Activated CD8-positive, alpha-beta memory T cell treated with anti-CD3 and anti-CD28 coated beads for 1 hour (primary cell): Measurements from ENCODE around the gene FAR2.

Experiments
- DNase-seq, 2 donors: peaks; one replicate each; pipeline ENCODE4 v3.0.0-alpha.2; 2020; ENCODE audit warnings: low read depth in 1 of 2; ENCODE audit errors: extremely low read depth in 1 of 2

The FAR2 gene

DNA sequence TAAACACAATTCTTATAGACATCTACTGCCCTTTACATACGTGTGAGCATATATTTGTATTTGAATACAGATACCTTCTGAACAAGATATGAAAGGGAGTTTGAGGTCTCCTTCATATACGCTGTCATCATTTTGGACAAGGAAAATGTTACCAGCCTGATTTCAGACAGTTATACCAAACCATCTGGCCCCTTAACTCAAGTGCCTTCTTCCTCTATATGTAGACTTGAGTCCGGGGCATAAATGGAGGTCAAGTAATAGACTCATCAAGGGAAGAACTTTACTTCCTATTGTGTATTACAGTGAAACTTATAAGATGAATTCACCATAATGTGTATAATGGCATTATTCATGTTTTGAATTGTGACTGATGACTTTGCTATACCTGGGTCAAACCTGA lies 52.2 kb downstream of the FAR2 start:
- DNase-seq: no peak

DNA sequence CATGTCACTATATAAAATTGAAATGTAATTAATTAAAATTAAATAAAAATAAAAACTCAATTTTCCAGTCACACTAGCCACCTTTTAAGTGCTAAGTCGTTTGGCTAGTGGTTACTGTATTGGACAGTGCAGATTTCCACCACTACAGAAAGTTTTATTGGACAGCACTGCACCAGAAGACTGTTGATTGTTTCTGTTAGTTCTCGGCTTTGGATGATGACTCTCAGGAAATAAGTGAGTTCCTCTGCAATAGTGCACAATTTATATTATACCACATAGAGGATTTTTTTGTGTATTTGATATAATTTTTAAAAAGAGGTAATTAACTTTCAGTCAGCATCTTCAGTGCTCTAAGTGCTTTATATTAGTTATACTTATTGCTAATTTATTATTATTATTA lies 52.7 kb downstream of the FAR2 start:
- DNase-seq: no peak

DNA sequence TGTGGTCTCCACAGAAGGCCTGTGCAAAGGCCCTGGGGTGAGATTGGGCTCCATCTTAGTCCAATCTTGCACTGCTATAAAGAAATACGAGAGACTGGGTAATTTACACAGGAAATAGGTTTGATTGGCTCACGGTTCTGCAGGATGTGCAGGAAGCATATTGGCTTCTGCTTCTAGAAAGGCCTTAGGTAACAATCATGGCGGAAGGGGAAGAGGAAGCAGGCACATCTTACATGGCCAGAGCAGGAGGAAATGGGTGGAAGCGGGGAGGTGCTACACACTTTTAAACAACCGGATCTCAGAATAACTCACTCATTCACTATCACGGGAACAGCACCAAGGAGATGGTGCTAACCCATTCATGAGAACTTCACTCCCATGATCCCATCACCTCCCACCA lies 55.4 kb downstream of the FAR2 start:
- DNase-seq: no peak

DNA sequence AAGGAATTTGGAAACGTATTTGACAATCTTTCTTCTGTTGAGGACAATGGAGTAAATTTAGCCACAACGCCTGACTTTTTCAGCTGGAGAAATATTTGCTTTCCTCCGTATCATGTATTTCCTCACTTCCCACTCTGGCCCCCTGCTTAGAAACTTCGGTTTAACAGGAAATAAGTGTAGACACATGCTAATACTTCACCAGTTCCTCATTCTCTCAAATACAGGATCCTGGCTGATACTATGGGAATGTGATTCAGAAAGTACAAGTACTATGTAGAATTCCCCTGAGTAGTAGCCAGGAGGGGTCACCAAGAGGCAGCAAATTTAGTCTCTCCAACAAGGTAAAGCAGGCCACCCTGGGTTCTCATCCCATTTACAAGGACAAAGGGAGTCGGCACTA lies 58.0 kb downstream of the FAR2 start:
- DNase-seq: no peak

DNA sequence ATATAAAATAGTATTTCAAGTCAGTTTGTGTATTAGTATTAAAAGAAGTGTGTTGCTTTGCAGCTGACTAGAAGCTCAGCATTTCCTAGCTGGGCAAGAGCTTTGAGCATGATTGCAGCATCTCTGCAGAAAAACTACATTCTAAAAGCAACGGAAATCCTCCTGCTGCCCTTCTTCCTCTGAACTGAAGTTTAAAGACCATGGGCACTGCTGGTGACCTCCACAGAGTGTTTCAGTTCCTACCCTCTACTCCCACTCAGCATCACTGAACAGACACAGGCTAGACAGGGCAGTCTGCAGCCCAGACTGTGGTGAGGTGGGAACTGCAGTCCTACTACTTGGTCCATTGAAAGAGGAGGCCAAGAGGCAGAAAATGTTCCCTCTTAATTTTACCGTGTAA lies 59.0 kb downstream of the FAR2 start:
- no peak for DNase-seq

DNA sequence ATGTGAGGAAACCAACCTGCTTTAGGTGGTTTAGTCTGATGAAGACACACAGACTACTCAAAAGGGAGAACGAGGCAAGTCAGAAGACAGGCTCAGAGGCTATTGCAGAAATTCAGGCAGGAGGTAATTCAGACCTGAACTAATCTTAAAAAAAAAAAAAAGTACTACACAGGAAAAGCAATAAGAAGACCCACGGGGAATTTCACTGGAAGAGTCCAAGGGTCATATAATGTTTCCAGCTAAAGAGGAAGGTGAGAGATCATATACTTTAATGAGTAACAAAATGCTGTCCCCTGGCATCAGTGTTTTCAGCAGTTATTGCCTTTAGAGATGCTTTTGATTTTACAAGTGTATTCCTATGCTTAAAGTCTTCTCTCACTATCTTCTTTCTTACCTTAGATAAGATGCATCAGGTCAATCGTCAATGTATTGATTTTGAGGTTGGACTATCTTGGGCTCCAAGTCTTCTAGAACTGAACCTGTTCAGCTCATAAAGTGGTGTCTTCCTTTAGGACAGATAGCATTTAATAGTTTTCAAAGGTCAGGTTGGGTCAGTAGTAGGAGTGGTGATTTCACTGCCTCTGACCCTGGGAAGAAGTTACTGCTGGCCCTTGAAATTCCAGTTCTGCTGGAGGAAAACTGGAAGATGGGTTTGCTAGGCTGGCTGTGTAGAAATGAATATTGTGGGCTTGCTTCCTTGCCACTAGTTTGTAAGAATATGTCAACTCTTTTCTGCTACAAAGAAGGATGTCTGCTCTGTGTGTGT lies 60.0 kb downstream of the FAR2 start:
- no peak for DNase-seq

DNA sequence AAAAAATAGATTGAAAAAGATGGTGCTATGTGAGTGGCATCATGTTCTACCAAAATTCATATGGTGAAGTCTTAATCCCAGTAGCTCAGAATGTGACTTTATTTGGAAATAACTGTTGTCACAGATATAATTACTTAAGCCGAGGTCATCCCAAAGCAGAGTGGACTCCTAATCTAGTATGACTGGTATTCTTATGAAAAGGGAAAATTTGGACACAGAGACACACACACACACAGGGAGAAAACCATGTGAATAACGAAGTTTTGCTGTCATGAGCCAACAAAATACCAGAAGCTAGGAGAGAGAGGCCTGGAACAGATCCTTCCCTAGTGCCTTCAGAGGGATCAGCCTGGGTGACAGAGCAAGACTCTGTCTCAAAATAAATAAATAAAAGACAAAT lies 62.6 kb downstream of the FAR2 start:
- DNase-seq: no peak

DNA sequence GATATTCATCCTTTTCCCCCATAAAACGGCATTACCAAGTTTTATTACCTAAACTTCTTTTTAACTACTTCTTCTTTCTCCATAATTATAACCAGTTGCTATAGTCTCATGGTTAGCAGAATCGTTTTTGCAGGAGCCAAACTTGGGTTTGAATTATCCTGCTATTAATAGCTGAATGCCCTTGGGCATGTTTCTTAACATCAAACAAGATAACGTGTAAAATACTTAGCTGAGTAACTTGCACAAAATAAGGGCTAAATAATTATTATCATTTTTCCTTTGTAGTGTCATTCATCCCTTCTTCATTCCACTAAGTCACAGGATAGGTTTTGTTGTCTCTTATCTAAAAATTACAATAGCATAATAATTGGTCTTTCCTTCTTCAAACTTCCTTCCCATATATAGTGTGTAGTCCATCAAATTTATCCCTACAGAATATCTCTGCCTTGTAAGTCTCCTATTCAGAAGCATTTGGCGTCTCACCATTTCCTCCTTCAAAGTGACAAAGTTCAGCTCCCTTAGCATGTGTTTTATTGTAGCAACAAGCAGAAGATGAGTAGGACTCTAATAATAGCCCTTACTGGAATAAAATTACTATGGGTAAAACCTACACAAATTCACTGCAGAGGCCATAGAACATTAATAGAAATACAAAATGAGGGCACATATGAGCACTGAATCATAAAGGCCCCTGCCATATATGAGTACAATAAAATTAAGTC lies 63.8 kb downstream of the FAR2 start:
- DNase-seq: no peak

DNA sequence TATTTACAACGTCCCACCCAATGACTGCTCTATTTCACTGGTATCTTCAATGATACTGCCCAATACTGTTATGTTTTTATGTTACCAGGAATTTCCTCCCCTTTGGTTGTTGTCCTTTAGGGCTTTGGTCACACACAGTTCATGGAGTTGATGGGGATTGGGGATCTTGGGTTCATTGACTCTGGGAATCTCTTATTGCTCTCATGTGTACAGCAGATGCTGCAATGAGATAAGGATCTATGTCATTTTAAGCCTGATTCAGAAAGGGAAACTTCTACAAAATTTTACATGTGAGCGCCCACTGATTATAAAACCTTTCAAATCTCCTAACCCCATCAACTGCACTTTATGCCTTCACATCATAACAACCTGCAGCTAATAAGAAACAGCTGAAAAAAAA lies 67.2 kb downstream of the FAR2 start:
- no peak for DNase-seq

DNA sequence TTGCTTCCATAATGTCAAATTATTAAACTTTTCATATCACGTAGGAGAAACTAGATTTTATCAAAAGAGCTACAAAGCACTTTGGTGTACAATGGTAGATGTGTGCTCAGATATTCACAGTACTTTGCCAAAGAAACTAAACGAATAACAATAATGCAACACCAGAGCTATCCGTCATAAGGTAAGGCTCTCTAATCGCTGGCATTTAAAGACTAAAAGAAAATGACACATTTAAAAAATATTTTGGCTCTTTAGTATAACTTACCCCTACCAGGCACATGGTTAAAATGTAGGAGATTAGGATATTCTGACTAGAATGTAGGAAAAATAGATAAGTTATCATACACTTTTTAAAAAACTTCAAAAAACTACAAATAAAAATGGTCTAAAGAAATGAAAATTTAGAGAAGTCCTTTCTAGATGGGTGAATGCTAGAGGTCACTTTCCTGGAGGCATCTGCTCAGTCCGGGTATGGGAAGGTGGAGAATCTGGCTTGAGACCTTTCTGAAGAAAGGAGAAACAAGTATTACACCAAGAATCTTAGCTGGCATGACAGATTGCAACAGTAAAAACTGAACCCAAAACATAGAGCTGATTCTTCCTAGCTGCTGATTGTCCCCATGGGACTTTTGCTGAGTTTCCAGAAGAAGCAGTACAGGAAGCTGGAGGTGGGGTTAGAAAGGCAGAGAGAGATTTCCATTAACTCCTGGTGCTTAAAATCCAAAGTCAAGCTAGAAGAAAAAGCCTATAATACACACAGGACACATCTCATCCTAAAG lies 67.9 kb downstream of the FAR2 start:
- no peak for DNase-seq

DNA sequence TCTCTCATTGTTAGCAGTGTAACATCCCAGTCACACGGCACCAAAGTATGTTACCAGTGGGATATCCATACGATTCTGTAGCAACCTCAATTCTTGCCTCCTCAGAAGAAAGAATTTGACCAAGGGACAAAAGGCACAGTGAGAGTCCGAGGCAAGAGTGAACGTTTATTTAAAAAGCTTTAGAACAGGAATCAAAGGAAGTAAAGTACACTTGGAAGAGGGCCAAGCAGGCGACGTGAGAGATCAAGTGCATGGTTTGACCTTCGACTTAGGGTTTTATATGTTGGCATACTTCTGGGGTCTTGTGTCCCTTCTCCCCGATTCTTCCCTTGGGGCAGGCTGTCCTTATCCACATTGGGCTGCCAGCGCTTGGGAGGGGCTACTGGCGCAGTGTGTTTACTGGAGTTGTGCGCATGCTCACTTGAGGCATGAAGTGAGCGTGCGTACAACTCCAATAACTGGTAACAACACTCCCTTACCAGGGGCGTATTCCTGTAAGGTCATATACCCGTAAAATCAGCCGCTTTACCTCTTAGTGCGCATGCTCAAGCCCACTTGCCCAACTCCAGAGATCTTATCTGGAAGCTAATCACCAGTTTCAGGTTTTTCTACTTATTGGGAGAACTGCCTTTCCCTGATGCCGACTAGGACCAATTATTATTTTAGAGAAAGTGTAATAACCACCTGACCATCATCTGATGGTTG lies 71.7 kb downstream of the FAR2 start:
- no peak for DNase-seq

DNA sequence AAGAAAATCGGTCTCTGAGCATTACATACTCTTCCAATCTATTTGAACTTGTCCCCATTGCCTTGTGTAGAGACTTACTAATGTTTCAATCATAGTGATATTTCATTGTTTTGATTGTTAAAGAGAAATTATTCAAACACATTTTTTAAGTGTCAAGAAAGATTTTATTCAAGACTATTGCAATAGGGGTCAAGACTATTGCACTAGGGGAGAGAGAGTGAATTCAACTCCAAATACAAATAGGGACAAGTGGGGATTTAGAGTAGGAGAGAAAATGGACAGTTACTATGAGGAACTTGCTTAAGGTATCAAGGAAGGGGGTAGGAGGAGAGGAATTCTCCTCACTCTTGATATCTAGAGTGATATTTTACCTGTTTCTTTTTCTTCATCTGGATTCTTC lies 73.1 kb downstream of the FAR2 start:
- no peak for DNase-seq

DNA sequence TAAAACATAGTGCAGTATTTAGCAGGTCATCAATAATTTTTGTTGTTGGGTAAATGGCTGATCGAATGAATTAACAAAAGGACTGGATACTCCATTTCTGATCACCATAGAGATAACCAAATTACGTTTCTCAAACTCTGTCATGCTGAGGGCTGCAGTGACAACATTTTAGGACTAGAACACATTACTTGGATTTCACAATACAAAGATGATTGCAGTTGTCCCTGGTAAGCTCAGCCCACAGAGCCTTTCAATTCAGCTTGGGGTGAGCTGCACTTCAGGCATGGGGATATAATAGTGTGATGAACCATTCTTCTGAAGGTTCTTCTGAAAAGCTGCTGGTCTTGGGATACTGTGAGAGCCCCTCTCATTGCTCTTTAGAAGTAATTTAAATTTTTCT lies 74.3 kb downstream of the FAR2 start:
- no peak for DNase-seq

DNA sequence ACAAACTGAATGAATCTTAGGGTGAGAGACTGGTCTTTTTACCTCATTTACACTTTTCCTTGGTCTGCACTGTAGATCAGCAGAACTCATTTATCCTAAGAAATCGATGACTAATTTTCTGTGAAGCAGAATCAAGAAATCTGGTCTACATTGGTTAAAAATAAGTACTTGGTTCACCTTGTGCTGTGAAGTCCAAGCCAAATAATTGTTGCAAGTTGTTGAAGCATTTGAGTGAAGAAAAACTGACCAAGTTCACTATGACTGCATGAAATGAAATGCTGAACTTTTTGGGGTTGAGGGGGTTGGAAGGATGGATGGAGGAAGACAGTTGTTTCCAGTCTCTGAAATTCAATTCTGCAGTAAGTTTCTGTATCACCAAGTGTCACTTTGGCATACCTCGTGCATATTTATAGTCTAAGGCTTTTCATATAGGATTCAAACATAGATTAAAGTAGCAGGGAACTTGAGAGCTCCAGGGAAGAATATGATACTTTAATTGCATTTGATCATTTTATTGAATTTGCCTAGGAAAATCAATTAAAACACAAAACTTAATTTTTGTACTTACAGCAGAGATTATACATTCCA lies 75.0 kb downstream of the FAR2 start:
- no peak for DNase-seq

DNA sequence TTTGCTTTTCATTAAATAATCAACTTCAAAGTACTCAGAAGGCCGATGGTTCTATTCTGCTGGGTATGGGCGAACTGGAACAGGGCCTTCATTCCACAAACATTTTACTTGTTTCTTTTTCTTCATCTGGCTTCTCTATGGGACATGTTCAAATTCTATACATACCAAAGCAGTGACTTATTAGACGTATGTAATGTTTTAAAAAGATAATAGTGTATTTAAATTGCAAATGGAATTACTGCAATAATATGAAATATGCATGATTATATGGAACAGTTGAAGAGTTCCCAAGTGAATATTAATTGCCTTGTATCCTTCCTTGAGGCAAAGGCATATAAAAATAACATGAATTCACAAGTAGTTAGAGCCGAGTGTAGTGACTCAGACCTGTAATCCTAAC lies 75.5 kb downstream of the FAR2 start:
- no peak for DNase-seq

DNA sequence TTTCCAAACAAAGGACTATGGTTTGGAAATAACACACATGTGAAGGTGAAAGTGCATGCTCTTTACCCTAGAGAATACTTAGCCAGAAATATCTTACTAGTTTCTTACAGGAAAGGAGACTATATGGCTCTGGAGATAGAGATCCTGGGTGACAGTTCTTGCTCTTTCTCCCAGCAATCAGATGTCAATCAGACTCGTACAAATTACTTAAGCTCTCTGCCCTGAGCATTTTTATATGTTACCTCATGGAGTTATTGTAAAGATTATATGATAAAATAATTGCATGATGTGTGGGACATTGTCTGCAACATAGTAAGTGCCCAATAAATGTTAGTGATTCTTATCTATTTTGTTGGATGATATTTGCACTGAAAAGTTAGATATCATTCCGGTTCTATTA lies 76.8 kb downstream of the FAR2 start:
- no peak for DNase-seq

DNA sequence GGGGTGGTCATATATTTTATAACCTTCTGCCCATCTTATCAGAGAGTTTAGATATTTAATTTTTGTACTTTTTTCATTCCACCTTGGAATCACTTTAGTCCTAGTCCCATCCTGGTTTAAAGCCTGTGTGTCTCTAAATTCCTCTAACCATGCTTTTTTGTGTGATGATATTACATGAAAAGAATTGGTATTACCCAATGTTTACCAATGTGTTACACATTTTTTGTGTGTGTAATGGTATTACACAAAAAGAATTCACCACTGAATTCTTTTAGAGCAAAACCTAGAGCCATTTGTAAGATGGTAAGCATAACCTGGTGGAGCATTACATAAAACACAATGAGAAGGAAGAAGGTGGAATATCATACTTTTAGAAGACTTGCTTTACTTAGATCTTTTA lies 77.5 kb downstream of the FAR2 start:
- no peak for DNase-seq

DNA sequence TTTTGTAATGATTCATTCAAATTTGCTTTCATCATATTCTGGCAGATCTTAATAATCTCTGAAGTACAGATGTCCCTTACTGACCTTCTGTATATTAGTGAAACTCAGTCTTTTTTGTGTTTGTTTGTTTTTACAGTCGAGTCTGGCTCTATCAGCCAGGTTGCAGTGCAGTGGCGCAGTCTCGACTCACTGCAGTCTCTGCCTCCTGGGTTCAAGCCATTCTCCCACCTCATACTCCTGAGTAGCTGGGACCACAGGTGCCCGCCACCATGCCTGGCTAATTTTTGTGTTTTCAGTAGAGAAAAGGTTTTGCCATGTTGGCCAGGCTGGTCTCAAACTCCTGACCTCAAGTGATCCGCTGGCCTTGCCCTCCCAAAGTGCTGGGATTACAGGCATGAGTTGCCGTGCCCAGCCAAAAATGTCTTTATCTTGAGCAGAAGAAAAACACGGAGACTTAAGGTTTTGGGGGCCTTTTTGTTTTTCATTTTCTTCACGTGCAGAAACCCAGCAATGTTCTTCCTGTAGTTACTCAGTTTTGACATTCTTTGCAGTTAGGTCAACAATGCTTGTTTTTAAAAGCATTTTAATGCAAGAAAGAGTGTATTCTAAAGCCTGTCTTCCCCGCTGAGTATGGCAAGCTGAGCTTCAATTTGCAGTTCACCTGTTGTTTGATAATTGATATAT lies 79.5 kb downstream of the FAR2 start:
- DNase-seq: no peak

DNA sequence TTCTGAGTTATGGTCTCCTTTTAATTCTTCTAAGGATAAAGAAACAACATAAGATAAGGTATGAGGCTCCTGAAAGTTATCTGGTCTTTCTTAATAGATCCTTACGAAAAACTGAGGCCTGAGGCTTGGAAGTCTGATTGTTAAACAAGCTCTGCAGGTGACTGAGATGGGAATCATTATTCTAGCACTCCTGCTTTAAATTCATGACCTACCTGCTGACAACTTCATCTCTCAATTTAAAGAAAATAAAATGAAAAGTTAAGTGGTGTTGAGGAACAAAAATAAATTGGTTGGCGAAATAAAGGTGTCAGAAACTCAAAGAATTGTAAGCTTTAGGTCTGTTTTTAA lies 80.1 kb downstream of the FAR2 start:
- DNase-seq: no peak

DNA sequence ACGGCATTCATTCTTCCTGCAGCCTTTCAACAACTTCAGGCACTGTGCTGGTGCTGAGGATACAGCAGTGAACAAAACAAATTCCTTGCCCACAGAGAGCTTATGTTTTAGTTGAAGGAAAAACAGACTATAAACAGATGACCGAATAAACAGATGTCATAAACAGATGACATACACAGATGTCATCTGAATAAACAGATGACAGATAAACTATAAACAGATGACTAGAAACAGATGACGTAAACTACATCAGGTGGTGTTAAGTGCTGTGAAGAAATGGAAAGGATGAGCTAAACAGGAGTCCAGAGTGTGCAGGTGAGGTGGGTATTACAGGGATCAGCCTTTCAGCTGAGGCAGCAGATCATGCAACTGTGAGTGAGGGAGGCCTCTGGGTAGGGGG lies 80.9 kb downstream of the FAR2 start:
- no peak for DNase-seq
